B cell (primary cell): ENCODE results near the gene CCDC9B. TPM values are rescaled to one million over a fixed set of nuclear protein-coding genes. Genes with fewer than 3 reads are reported as not detected.

Experiments
- ATAC-seq: fragments of 200-7000 bp; cut with Tn5 transposase; one replicate; pipeline ENCODE4 v1.10.0; 2021; ENCODE audit warnings: low read depth, mild to moderate bottlenecking, moderate number of reproducible peaks, moderate library complexity
- CTCF ChIA-PET: fragments of 350-600 bp; sonication (Branson Sonifier 250); formaldehyde crosslinking; loops from one replicate; lab custom pipeline; 2021; ENCODE audit warnings: antibody characterized with exemption, inconsistent platforms; lab: Charles Lee
- POLR2A ChIA-PET: fragments of 350-600 bp; sonication (Branson Sonifier 250); formaldehyde crosslinking; loops from one replicate; lab custom pipeline; 2021; ENCODE audit warnings: antibody characterized with exemption; lab: Charles Lee
- DNase-seq: peaks from one replicate; pipeline ENCODE4 v3.0.0; 2013
- H2AFZ ChIP-seq: 2 replicates; pipeline ENCODE4 v1.6.1; 2012; ENCODE audit warnings: mild to moderate bottlenecking, low read depth, low read length; ENCODE audit not compliant: insufficient read depth, poor library complexity, severe bottlenecking
- H3K27ac ChIP-seq, 2 donors: 1 replicate in 1 of 2; 2 replicates in 1 of 2; pipeline ENCODE4 v1.5.1; 2012 to 2013; ENCODE audit warnings: low read length in 2 of 2, mild to moderate bottlenecking in 2 of 2, moderate library complexity in 1 of 2
- H3K27me3 ChIP-seq, 4 experiments: fragments of 200-600 bp in 1 of 4; sonication (generic) in 1 of 4; replicated peaks in 1 of 4; 1 replicate in 2 of 4; 2 replicates in 2 of 4; pipeline versions ENCODE4 v1.6.1 to v1.7.0; 2013 to 2016; ENCODE audit warnings: low read length in 3 of 4, mild to moderate bottlenecking in 2 of 4, mixed read lengths in 1 of 4, moderate library complexity in 1 of 4; ENCODE audit not compliant: insufficient read depth in 4 of 4, control insufficient read depth in 3 of 4; ENCODE audit errors: control extremely low read depth in 1 of 4
- H3K36me3 ChIP-seq, 2 experiments: replicated peaks in 1 of 2; 1 replicate in 1 of 2; 2 replicates in 1 of 2; pipeline versions ENCODE4 v1.6.1 to v1.7.1; 2013; ENCODE audit warnings: low read length in 1 of 2; ENCODE audit not compliant: insufficient read depth in 2 of 2, control insufficient read depth in 1 of 2; ENCODE audit errors: control extremely low read depth in 1 of 2, extremely low read depth in 1 of 2
- H3K4me1 ChIP-seq, 2 donors: fragments of 200-600 bp in 1 of 2; sonication (generic) in 1 of 2; 1 replicate in 1 of 2; 2 replicates in 1 of 2; pipeline versions ENCODE4 v1.5.1 to v1.6.1; 2013 to 2017; ENCODE audit warnings: low read length in 2 of 2; ENCODE audit not compliant: control insufficient read depth in 2 of 2, insufficient read depth in 2 of 2
- H3K4me2 ChIP-seq: replicated peaks from 2 replicates; pipeline ENCODE3; 2012; ENCODE audit warnings: mild to moderate bottlenecking, low read depth, low read length; ENCODE audit not compliant: poor library complexity, severe bottlenecking
- H3K4me3 ChIP-seq, 5 experiments: fragments of 200-600 bp in 1 of 5; sonication (generic) in 1 of 5; 1 replicate in 3 of 5; 2 replicates in 2 of 5; pipeline versions ENCODE4 v1.5.1 to v1.7.0; 2011 to 2016; ENCODE audit warnings: low read length in 4 of 5, mild to moderate bottlenecking in 4 of 5, low read depth in 2 of 5, control low read depth in 1 of 5, moderate library complexity in 1 of 5; ENCODE audit not compliant: insufficient read depth in 1 of 5; ENCODE audit errors: control extremely low read depth in 1 of 5, extremely low read depth in 1 of 5
- H3K79me2 ChIP-seq: fragments of 200-600 bp; sonication (generic); one replicate; pipeline ENCODE4 v1.6.0; 2016; ENCODE audit warnings: low read length; ENCODE audit not compliant: control insufficient read depth, insufficient read depth
- H3K9ac ChIP-seq: fragments of 200-600 bp; sonication (generic); 2 replicates; pipeline ENCODE4 v1.6.1; 2017; ENCODE audit warnings: mild to moderate bottlenecking, low read length, moderate library complexity
- H3K9me3 ChIP-seq, 3 donors: one replicate each; pipeline versions ENCODE4 v1.6.1 to v1.7.1; 2013; ENCODE audit warnings: low read length in 2 of 3; ENCODE audit not compliant: control insufficient read depth in 2 of 3, insufficient read depth in 1 of 3; ENCODE audit errors: control extremely low read depth in 1 of 3
- H4K20me1 ChIP-seq: 2 replicates; pipeline ENCODE4 v1.6.0; 2012; ENCODE audit warnings: mild to moderate bottlenecking, low read length; ENCODE audit not compliant: insufficient read depth, control insufficient read depth, poor library complexity, severe bottlenecking
- H3K27ac Mint-ChIP-seq: one replicate; pipeline ENCODE4 v1.8.0; 2021; ENCODE audit warnings: mixed read lengths
- H3K27me3 Mint-ChIP-seq: one replicate; pipeline ENCODE4 v1.8.0; 2021; ENCODE audit warnings: mixed read lengths
- H3K4me1 Mint-ChIP-seq: one replicate; pipeline ENCODE4 v1.8.0; 2021; ENCODE audit warnings: mixed read lengths
- H3K4me3 Mint-ChIP-seq: one replicate; pipeline ENCODE4 v1.8.0; 2021; ENCODE audit warnings: mixed read lengths
- H3K9me3 Mint-ChIP-seq: one replicate; pipeline ENCODE4 v1.8.0; 2022; ENCODE audit warnings: mixed read lengths; ENCODE audit not compliant: insufficient read depth
- EZH2 ChIP-seq: IDR thresholded peaks from 2 replicates; pipeline ENCODE4 v1.6.1; 2012; ENCODE audit warnings: borderline replicate concordance, low read depth, mild to moderate bottlenecking, moderate library complexity, low read length; ENCODE audit not compliant: insufficient read depth, poor library complexity, severe bottlenecking
- WGBS: methylation state at CpG from one replicate; pipeline ENCODE4 v1.1.5; 2013; ENCODE audit warnings: missing lambda C conversion rate; ENCODE audit not compliant: insufficient coverage; 5-methylcytosine and 5-hydroxymethylcytosine counted together
- intact Hi-C: fragments of 100-400 bp; cut with micrococcal nuclease; formaldehyde crosslinking; loops from one replicate; pipeline ENCODE4 v1.10.0; 2022
- polyA plus RNA-seq: library from polyadenylated mRNA; depleted of rRNA; stranded (reverse); fragments of >200 nt; gene quantifications from 2 replicates; pipeline ENCODE4 v1.2.3, GENCODE V29; 2012
- total RNA-seq, 2 donors: library from RNA; stranded (reverse); fragments of 120-200 nt in 1 of 2; gene quantifications; 1 replicate in 1 of 2; 2 replicates in 1 of 2; pipeline versions ENCODE4 v1.2.3 to v1.2.4, GENCODE V29; 2013 to 2022
- TF ChIP-seq, protein P1 (sequence below): fragments of 200-600 bp; IDR thresholded peaks from one replicate; pipeline ENCODE4 v1.8.0; 2022; ENCODE audit warnings: antibody characterized with exemption, mild to moderate bottlenecking

The CCDC9B gene
- total and polyA plus RNA-seq, 2 donors (not counting 1 experiment from before 2014, with no cell fraction given), result 1.6 to 2.4 TPM

DNA sequence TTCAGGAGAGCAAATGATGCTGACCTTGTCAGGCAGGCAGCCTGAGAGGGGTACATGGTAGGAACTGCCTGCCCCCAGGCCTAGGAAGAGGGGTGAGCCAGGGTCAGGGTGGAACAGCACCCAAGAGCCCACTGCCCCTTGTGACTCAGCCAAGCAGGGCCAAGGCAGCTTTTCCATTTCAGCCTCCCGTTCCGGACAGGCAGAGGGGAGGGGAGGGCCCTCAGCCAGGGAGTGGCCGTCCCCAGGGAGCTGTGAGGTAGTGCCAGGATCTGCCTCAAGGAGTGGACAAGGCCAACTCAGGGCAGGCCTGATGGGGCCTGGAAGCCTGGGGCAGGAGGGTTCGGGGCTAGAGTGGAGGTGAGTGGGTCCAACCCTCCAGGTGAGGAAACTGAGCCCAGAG lies 52.8 kb downstream of the CCDC9B start:
- intact Hi-C loops, result no loop called here
- peaks cover 0 to 2% (median 0%) of the 10 kb centered on the region in 4 experiments for H3K27me3 ChIP-seq
- H3K9ac ChIP-seq, result no peak overlapping the region
- H3K9me3 ChIP-seq, result peaks cover 0 to 1% (median 0%) of the 10 kb centered on the region in 3 donors
- TF ChIP-seq EZH2, result no peak
- TF ChIP-seq, protein P1, sequence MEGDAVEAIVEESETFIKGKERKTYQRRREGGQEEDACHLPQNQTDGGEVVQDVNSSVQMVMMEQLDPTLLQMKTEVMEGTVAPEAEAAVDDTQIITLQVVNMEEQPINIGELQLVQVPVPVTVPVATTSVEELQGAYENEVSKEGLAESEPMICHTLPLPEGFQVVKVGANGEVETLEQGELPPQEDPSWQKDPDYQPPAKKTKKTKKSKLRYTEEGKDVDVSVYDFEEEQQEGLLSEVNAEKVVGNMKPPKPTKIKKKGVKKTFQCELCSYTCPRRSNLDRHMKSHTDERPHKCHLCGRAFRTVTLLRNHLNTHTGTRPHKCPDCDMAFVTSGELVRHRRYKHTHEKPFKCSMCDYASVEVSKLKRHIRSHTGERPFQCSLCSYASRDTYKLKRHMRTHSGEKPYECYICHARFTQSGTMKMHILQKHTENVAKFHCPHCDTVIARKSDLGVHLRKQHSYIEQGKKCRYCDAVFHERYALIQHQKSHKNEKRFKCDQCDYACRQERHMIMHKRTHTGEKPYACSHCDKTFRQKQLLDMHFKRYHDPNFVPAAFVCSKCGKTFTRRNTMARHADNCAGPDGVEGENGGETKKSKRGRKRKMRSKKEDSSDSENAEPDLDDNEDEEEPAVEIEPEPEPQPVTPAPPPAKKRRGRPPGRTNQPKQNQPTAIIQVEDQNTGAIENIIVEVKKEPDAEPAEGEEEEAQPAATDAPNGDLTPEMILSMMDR, result no peak
- H4K20me1 ChIP-seq, result no peaks in the 10 kb centered on the region
- H3K27me3 Mint-ChIP-seq, result no peaks in the 10 kb centered on the region
- H3K36me3 ChIP-seq, result peaks cover 0 to 36% of the 10 kb centered on the region in 2 experiments
- no peaks in the 10 kb centered on the region for H3K9me3 Mint-ChIP-seq
- no peak overlapping the region for H3K4me2 ChIP-seq
- POLR2A ChIA-PET, result no interaction called here
- no peak overlapping the region for H3K27ac ChIP-seq
- H3K4me1 ChIP-seq, result peaks cover 6 to 7% of the 10 kb centered on the region in 2 donors
- peaks cover 5% of the 10 kb centered on the region for H3K4me1 Mint-ChIP-seq
- no peak overlapping the region for H2AFZ ChIP-seq
- CTCF ChIA-PET, result interaction anchor here (1.3 to 4.8 kb wide), 4 partner anchors 9 to 50 kb away, joined by 4 to 36 read pairs (median 22); partner anchors contain the start of gene PLCB2
- WGBS, result 96% methylated on average over 4 of the region's 4 CpGs
- H3K4me3 Mint-ChIP-seq, result no peak overlapping the region
- no peak overlapping the region for H3K27ac Mint-ChIP-seq
- DNase-seq (no peak), ATAC-seq (no peak)
- H3K79me2 ChIP-seq, result no peaks in the 10 kb centered on the region
- H3K4me3 ChIP-seq, result no peak overlapping the region

DNA sequence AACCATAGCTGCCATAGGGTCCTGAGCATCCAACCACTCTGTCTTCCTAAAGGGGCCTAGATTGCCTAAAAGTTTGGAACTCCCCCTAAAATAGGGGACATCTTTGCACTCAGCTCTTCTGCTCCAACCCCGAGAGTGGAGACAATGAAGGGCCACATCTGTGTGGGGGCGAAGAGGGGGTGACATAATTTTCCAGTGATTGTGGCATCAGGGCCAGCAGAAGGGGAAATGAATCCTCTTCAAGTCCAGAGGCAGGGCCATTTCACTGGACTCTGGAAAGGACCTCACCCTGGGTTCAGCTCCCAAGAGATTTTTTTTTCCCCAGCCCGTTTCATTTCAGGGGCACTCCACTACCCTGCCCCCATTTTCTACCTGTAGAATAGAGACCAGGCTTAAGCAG lies 53.2 kb downstream of the CCDC9B start:
- Mint-ChIP-seq H3K9me3 (no peaks in the 10 kb centered on the region), H3K27ac (no peak overlapping the region), H3K27me3 (no peaks in the 10 kb centered on the region), H3K4me3 (no peak overlapping the region), H3K4me1 (peaks cover 6% of the 10 kb centered on the region)
- Histone ChIP-seq H4K20me1 (no peaks in the 10 kb centered on the region), H3K27me3 (peaks cover 0 to 4% (median 0%) of the 10 kb centered on the region in 4 experiments), H2AFZ (no peak overlapping the region), H3K4me1 (peaks cover 8 to 12% of the 10 kb centered on the region in 2 donors), H3K9ac (no peak overlapping the region), H3K4me3 (no peak overlapping the region), H3K9me3 (peaks cover 0 to 2% (median 0%) of the 10 kb centered on the region in 3 donors), H3K27ac (no peak overlapping the region), H3K79me2 (no peaks in the 10 kb centered on the region), H3K36me3 (peaks cover 0 to 31% of the 10 kb centered on the region in 2 experiments), H3K4me2 (no peak overlapping the region)
- intact Hi-C loops, result no loop called here
- WGBS, result 83% methylated on average over 2 of the region's 3 CpGs
- ATAC-seq, result no peak
- CTCF ChIA-PET, result interaction anchor here (1.3 to 4.8 kb wide), 4 partner anchors 8 to 51 kb away, joined by 4 to 36 read pairs (median 22); partner anchors contain the start of gene PLCB2
- POLR2A ChIA-PET, result no interaction called here
- TF ChIP-seq, protein P1, result no peak
- no peak for TF ChIP-seq EZH2
- DNase-seq, result no peak
